HG02840 (cell line): ENCODE data around the gene PODXL2.

ENCODE experiments used
- ATAC-seq: cut with Tn5 transposase; IDR thresholded peaks from one replicate; pipeline ENCODE4 v1.9.1; 2021; ENCODE audit warnings: mild to moderate bottlenecking, moderate library complexity, moderate number of reproducible peaks; ENCODE audit not compliant: unreplicated experiment, low FRiP score

PODXL2 gene

GRCh38 chr3:127685708-127686511 is 56.9 kb downstream of the PODXL2 start:
- ATAC-seq = no peak

GRCh38 chr3:127686512-127686894 is 57.5 kb downstream of the PODXL2 start:
- ATAC-seq = no peak

DNA sequence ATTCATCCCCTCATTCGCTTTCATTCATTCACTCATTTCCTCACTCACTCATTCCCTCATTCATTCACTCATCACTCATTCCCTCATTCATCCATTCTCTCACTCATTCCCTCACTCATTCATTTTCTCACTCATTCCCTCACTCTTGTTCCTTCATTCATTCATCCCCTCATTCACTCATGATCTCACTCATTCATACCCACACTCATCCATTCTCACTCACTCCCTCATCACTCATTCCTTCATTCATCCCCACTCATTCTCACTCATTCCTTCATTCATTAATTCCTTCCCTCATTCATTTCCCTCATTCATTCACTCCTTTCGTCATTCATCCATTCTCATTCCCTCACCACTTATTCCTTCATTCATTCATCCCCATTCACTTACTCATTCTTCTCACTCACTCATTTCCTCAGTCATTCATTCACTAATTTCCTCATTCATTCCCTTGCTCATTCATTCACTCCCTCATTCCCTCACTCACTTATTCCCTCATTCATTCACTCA is 58.3 kb downstream of the PODXL2 start:
- no peak for ATAC-seq

DNA sequence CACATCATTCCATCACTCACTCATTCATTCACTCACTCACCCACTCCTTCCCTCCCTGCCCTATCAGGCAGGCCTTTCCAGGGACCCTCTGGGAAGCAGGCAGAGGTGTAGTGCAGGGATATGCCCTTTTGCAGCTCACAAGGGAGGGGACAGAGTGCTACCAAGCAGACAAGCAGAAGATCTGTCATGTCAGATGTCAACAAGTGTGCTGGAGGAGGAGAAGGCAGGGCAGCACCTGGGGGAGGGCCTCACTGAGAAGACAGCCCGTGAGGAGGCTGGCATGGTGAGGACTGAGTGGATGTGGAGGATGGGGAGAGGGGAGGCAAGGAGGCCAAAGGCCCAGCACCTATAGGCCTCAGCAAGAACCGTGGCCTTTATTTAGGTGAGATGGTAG is 59.0 kb downstream of the PODXL2 start:
- no peak for ATAC-seq

DNA sequence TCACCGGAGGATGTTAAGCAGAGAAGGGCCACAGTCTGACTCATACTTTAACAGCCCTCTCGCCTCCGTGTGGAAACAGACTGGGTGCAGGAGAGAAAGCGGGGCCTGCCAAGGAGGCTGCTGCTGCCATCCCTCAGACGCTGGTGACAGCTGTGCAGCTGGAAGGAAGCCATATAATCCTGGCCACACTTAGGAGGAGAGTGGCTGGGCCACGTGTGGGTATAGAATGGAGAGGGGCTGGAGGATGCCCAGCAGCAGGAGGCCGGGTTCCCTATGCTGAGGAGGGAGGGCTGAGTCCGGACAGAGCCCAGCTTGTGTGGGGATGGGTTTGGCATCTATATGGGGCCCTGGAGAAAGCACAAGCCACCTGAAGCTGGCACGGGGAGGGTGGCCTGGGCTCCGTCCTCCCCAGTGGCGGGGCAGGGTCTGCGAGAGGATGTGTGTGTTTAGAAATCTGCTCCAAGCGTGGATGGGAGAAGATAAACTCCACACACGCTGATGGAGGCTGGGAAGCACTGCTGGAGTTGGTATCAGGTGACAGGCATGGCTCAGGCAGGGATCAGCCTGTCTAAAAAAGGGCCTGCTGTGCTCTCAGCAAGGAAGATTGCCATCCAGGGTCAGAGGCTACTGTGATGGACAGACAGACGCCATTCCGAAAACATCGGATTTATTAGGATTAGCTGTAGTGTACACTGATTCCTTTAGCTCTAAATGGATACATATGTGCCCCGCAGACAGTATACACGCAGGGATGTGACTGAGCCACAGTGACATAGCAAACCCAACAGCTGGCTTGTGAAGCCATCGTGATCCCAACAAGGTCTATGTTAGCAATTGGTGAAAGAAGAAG is 59.7 kb downstream of the PODXL2 start:
- ATAC-seq = no peak

- no peak for ATAC-seq
These were observed 60.4 kb downstream of the PODXL2 start for GRCh38 chr3:127689266-127689860.

GRCh38 chr3:127690106-127690505 is 61.1 kb downstream of the PODXL2 start:
- ATAC-seq = no peak

DNA sequence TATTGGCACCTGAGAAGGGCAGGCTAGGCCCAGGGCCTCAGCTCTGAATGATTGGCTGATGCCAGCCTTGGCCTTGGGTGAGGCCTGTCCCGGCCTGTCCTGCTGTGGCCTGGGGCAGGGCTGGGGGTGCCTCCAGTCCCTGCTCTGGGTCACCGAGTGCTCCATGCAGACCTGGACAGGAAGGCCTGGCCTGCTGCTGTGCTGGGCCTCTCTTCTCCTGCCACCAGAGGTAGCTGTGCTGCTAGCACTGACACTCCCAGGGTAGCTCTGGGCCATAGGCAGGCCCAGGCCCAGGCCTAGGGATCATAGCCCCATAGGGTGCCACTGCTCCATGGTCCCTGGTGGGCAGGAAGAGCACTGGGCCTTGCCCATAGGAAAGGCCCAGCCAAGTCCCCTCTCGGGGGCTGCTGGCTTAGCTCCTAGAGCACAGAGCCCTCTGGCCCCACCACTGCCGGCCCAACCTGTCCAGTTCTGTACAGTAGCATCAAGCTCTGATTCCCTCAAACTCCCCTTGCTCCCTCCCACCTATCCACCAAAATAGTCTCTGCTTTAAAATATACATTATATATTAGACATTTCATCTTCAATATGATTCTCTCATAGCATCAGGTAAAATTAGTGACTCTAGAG is 62.0 kb downstream of the PODXL2 start:
- no peak for ATAC-seq

DNA sequence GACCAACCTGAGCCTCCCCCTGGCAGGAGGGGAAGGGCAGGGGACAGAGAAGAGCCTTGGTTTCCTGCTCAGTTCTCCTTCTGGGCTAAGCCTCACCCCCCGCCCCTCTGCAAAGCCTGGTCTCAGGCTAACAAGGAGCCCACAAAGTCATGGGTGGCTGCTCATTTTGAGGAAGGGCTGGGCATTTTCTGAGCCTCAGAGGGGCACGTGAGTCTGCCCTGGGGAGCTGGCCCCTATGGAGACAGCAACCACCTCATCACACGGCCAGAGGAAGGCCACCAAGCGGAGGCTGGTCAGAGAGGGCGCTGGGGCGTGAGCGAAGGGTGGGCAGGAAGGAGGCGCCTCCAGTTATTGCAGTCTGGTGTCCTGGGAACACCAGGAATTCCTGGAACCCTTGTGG is 62.5 kb downstream of the PODXL2 start:
- ATAC-seq = no peak

GRCh38 chr3:127691974-127692373 is 63.0 kb downstream of the PODXL2 start:
- ATAC-seq = no peak

DNA sequence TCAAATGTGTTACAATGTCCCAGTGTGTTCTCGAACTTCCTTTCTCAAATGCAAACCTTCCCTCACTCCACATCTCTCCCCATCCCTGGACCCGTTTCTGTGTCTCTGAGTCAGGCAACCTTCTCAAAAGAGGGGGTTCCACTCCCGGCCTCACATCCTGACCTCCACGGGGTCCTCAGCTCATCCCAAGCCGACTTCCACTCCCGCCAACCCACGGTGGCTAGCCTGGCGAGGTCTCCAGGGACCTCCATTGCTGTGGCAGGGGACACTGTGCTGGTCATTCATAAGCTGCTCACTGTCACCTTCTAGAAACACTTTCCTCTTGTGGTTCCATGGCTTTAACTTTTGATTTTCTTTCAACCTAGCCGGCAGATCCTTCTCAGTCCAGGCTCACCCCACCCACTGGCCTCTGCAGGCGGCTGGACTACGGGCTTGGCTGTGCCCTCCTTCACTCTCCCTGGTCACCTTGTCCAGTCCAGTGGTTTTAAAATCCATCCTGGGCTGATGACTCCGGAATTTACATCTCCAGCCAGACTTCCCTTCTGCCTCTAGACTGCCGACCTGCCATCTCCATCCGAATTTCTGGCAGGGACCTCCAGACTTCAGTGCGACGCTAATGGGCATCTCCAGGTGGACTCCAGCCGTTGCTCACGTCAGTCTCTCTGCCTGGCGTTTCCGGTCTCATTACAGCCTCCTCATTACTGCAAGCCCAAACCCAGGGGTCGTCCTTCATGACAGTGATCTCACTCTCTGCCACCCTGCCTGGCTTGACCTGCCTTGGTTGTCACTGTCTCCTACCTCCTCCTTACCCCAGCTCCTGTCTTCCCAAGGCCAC is 63.7 kb downstream of the PODXL2 start:
- ATAC-seq = no peak

- ATAC-seq = no peak
These were observed 64.4 kb downstream of the PODXL2 start for GRCh38 chr3:127693336-127693843.

DNA sequence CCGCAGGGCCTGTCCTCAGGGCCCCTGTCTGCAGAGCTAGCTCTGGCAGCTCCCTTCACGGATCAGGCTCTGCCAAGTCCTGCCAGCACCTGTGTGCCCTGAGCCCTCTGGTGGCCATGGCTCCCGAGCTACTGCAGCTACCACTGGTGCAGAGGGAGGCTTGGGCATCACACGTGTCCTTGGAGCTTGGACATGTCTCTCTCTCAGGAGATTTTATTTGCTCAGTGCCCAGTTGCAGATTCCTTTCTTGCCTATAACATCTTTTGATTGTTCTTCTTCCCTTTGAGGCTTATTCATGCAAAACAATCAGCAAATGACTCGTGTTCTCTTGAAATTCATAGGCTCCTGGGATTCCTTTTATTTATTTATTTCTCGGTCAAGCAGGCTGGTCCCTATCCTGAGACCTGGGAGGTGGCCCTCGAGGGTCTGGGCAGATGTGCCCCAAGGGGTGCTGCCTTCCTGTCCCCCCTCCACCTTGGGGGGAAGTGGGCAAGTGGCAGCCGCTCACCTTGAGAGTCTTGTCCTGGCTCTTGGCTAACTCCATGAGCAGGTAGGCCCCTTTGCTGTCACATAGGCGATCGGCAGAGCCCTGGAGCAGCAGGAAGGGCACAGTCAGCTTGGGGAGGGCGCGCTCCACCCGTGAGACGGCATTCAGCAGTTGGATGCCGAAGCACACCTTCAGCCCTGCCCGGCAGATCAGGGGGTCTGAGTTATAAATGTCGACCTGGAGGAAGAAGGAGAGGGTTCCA is 65.7 kb downstream of the PODXL2 start:
- ATAC-seq = no peak

DNA sequence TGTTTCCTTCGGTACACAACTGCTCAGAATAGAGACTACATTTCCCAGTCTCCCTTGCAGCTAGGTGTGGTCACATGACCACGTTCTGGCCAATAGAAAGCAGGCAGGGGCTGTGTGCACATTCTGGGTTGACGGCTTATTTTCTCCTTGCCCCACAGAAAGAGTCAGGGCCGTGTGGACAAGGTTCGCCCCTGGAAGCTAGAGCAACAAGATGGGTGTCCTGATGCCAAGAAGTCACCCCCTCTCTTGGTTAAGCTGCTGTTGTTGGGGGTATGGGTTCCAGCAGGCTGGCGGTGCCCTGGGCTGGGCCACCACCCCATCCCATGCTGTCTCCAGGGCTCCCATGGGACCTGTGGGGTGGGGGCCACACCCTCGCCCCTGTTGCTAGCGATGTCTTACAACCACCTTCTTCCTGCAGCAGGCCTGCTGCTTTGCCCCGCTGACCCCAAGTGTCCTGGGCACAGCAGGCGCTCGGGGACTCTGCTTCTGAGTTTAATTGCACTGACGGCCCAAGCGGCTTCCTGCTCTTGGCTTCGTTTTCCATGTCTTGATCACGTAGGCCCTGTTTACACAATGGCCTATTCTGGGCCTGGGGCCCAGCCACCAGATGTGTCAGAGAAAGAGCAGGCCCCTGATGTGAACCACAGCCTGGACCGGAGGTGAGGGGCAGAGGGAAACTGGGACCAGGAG is 68.7 kb downstream of the PODXL2 start:
- ATAC-seq = peak; percentile 60

DNA sequence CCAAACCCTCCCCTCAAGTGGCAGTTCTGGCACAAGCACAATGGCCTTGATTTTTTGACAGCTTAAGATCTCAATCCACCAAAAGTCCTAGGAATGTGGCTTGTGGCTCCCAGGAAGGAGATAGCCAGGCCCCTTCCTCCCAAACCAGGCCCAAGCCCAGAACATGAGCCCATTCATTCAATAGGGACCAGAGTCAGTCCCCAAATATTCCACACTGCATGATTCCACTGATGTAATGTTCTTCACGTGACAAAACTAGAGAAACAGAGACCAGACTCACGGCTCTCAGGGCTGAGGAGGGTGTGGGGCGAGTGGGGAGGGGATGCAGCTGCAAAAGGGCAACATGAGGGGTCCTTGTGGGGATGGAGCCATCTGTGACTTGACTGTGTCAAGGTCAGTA is 69.3 kb downstream of the PODXL2 start:
- ATAC-seq = no peak

DNA sequence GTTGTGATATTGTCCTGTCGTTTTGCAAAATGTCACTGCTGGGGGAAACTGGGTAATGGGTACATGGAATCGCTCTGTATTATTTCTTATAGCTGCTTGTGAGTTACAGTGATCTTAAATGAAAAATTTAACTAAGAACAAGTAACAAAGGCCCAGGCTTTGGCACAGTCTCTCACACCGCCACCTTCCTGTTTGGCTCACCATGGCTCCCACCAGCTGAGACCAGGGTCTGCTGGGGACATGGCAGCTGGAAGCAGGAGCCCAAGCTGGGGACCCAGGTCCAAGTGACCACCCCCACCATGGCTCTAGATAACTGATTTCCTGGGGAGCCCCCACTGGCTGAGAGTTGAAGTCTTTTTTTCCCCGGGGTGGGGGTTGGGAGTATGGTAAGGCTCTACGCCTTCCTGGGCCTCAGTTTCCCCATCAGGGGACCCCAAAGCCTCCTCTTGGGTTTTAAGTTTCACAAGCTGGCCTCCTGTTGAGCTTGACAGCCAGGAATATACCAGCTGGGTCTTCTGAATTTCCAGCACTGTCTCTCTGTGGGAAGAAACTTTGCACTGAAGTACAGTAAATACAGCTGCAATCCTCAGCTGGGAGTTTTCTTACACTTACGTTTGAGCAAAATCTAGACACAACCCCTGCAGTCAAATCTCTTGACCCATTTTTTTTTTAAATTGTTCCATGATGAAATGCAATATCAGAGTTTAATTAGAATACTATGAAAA is 69.9 kb downstream of the PODXL2 start:
- no peak for ATAC-seq

GRCh38 chr3:127699416-127700300 is 70.7 kb downstream of the PODXL2 start:
- no peak for ATAC-seq
